GM15510 (cell line): ENCODE data around the gene INTS13.
A peak's percentile ranks its signal among the peaks of the same experiment; 100 is the strongest.

Source experiments
- POLR2A ChIP-seq: IDR thresholded peaks from 3 replicates; pipeline ENCODE4 v1.6.1; 2011; ENCODE audit warnings: borderline replicate concordance; ENCODE audit not compliant: insufficient read length; ENCODE audit errors: extremely low read depth

Gene INTS13, protein sequence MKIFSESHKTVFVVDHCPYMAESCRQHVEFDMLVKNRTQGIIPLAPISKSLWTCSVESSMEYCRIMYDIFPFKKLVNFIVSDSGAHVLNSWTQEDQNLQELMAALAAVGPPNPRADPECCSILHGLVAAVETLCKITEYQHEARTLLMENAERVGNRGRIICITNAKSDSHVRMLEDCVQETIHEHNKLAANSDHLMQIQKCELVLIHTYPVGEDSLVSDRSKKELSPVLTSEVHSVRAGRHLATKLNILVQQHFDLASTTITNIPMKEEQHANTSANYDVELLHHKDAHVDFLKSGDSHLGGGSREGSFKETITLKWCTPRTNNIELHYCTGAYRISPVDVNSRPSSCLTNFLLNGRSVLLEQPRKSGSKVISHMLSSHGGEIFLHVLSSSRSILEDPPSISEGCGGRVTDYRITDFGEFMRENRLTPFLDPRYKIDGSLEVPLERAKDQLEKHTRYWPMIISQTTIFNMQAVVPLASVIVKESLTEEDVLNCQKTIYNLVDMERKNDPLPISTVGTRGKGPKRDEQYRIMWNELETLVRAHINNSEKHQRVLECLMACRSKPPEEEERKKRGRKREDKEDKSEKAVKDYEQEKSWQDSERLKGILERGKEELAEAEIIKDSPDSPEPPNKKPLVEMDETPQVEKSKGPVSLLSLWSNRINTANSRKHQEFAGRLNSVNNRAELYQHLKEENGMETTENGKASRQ

DNA sequence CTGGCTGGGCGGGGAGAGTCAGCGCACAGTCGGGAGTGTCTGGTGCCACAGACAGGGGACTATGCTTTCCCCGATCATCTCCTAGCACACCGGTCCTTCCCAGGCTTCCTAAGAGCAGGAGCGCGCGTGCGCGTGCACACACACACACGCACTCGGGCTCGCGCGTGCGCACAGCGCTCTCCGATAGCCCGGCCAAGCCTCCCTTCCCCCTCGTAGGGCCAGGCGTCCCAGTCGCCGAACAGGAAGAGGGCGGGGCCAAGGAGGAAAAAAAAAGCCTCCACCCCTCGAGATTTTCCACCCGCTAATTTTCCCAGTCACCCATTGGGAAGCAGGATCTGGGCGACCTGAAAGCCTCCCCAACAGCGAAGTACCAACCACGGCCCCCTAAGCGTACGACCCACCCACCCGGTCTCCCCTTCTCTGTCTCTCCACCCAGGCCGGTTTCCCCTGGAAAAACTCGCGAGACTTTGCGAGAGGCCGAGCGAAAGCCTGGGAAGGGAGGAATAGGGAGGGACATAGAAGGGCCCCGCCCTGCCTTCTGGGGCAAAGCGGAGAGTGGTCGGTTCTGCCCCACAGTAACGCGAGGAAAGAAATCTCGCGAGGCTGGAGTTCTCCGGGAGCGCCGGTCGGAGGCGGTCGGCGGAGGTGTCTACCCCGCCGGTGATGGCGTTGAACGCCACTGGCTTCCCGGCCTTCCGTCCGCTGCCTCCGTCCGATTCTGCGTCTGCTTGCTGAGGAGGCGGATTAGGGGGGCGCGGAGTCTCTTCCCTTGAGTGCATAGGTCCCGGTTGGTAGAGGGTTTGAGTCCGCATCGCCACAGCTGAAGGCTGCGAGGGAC lies at the start of gene INTS13, which contains the start of gene FGFR1OP2:
TSS of gene INTS13 (minus strand) at position 119 of the 838 bp plus-strand sequence. CDS start 1,178 bp downstream, outside the sequence.
TSS of gene FGFR1OP2 (plus strand) at position 608 of the 838 bp plus-strand sequence. CDS start 15,689 bp downstream, outside the sequence.
- TF ChIP-seq POLR2A = peak; percentile 97

DNA sequence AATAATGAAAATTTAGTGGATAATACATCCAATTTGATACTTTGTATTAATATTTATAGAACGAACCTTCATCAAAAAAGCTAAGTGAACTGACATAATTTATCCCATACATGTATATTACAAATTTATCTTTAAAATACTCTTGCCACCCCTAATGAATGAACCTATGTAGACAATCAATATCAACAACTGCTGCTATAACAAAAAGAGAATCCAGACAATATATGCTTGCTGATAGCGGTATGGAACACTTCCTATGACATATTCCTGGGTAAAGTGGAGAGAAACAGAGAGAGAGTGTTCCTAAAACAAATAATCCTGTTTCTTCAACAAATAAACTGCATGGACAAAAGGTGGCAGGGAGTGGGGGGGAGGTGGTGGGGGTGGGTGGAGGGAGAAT lies 45.1 kb upstream of the INTS13 start:
- no peak for TF ChIP-seq POLR2A

DNA sequence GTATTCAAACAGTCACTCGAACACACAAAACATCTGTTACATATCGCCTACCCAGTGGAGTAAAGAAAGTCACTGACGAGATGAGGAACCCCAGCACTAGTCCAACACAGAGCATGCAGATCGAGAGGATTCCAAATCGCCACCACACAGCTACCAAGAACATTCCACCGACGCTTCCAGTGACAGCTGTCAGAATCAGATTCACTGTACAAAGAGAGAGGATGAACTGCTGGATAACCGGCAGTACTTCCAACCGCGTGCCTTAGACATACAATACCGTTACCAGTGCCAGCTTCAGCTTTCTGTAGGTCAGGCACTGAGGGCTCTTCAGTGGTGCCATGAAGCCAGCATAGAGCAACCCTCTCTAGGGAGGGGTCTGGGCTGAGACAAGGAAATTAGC lies 42.0 kb upstream of the INTS13 start:
- no peak for TF ChIP-seq POLR2A

DNA sequence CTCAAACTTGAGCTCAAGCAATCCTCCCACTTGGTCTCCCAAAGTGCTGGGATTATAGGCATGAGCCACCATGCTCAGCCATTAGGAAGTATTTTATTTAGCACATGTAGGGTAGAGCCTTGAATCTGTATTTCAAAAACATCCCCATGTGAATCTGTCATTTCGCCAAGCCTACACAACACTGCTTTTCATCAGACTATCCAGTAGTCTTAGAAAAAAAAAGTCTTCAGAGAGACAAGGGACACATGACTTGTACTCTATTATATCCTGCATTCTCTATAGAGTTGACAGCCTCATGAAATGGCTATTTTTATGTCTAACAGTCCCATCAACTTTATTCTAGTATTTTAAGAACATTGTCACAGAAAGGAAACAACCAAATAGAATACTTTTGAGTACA lies 41.0 kb upstream of the INTS13 start:
- TF ChIP-seq POLR2A = no peak

DNA sequence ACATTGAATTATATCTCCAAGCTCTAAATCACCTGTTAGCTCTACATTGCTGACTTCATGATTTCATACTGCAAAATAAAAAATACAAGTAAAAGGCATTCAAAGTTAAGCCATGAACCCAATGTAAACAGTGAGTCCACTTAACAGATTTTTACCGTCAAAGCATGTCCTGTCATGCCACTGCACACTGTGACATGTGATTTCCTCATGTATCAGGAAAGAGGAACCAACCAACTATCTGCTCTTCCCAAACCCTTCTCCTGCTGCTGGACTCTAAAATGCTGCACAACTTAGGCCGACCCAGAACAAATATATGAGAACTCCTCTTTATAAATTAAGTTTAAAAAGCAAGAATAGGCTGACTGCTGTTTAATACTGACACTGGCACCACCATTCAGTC lies 38.9 kb upstream of the INTS13 start:
- no peak for TF ChIP-seq POLR2A

DNA sequence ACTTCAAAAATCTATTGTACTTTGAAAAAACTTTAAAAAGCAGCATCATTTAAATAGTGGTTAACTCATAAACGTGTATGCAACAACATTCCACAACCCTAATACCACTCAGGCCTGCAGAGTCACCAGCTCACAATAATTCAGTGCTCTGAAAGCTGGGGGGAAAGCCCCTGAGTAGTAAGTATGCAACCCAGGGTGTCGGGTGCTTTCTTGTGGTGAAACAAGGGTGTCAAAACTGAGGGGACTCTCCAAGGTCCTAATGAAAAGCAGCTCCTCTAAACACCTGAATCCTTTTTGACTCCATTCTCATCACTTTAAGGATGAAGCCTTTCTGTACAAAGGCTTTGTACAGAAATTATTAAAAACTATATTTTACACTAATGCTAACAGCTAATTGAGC lies 34.2 kb upstream of the INTS13 start:
- no peak for TF ChIP-seq POLR2A

DNA sequence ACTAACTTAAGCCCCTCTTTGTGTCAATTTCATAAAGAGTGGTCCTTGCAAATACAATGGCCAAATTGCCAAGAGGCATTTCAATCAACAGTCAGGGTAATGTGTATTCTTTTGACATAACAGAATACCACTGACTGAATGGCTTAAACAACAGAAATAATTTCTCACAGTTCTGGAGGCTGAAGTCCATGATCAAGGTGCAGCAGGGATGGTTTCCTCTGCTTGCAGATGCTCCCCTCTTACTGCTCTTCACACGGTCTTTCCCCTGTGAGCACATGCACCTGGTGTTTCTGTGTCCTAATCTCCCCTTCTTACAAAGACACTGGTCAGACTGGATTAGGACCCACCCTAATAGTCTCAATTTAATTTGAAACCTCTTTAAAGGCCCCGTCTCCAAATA lies 32.4 kb upstream of the INTS13 start:
- no peak for TF ChIP-seq POLR2A

DNA sequence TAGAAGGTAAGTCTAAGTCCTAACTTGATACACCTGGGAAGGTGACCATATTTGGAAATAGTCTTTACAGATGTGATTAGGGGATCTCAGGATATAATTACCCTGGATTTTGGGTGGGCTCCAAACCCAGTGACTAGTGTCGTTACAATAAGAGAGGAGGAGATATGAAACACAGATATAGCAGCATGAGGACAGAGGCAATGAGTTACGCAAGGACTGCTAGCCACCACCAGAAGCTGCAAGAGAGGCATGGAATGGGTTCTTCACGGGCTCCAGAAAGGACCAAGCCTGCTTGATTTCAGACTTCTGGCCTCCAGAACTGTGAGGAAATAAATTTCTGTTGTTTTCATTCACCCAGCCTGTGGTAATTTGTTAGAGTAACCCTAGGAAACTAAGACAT lies 29.1 kb upstream of the INTS13 start:
- no peak for TF ChIP-seq POLR2A

DNA sequence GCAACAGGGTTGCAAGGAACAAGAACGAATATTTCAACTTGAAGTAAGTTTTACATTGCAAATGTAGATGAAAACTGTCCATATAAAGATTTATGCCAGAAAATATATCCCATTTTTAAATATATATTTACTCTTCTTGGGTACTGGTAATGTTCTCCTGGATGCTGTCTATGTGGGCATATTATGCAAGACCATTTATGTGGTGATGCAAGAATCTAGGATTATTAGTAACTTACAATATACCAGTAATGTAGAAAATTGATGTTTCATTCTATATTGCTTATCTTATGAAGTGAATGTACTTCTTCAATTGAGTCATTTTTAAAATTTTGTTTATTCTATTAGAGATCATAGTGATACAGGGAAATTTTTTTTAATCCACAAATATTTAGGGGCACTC lies 25.6 kb upstream of the INTS13 start:
- no peak for TF ChIP-seq POLR2A

DNA sequence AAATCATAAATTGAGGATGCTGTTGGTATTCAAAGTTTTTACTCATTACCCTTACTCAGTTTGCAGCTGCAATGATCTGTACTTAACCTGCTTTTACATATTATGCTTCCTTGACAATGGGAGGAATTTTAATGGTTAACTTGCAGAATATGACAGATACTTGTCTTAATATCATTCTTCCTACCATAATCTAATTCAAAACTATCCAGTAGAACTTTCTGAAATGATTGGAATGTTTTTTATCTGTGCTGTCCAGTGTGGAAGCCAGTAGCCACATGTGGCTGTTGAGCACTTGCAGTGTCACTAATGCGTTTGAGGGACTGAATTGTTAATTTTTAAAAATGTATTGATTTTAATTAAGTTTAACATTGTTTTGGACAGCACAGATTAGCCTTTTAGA lies 24.0 kb upstream of the INTS13 start:
- TF ChIP-seq POLR2A = no peak

DNA sequence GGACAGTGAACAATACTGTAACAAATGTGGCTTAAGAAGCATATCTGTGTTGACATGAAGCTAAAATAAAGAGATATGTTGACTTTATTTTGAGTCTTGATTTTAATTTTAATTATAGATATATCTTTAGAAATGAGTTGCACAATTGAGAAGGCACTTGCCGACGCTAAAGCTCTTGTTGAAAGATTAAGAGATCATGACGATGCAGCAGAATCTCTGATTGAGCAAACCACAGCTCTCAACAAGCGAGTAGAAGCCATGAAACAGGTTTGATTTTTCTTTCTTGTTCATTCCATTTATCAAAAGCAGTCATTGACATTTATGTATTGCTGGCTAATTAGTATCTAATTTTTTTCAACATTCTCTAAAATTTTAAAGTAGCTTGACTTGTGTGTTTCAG lies 16.2 kb upstream of the INTS13 start:
- TF ChIP-seq POLR2A = no peak

DNA sequence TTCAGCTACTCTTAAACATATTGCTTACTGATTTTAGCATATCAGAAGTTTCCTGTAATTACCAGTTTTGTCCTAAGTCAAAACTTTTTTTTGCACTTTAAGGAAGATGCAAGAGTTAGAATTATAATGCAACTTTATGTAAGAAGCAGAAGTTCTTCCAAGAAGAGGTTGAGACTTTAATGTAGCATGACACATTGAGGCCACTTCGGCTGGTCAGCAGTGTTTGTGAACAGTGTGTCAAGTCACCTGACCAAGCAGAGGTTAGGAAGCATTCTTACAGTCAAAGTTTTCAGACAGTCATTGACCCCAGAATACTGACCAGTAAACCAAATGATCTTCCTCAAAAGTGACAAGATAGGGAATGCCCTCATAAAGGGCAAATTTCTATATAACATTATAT lies 15.7 kb upstream of the INTS13 start:
- no peak for TF ChIP-seq POLR2A

DNA sequence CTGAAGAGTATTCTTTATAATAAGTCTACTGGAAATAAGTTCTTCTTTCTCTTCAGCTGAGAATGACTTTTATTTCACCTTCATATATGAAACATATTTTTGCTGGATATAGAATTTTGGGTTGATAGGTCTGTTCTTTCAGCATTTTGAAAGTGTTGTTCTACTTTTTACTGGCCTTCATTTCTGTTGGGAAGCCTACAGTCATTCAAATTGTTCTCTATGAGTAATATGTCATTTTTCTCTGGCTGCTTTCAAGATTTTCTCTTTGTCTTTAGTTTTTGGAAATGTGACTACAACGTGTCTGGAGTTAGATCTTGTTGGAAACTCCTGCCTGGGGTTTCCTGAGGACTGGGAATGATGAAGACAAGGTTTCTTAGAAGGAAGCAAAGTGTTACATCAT lies 10.5 kb upstream of the INTS13 start:
- no peak for TF ChIP-seq POLR2A

DNA sequence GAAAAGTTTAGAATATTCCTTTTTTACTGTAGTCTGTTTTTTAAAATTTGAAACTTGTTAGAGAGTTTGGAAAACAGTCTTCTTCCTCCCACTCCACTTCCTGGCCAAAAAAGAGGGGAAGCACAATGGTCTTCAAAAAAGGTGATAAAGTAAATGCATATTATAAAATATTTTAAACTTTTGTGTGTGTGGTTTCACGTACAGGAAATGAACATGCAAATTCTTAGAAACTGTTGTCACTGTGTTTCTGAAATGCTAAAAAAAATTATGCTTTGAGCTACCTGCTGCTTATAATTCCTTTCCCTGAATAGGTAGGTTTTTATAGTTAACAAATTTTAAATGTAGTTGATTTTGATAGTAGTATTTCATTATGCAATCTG lies 3.4 kb upstream of the INTS13 start:
- no peak for TF ChIP-seq POLR2A
